Transverse colon (tissue), 3 donors: ENCODE data around the gene CDKAL1.

ENCODE experiments used
- CTCF ChIP-seq, 5 experiments: fragments of 200-600 bp in 3 of 5; fragments of 450-650 bp in 2 of 5; sonication (generic) in 3 of 5; IDR thresholded peaks; 1 replicate in 2 of 5; 2 replicates in 3 of 5; pipeline ENCODE4 v1.5.1; 2016 to 2017; ENCODE audit warnings: antibody characterized with exemption in 5 of 5, inconsistent platforms in 3 of 5, mild to moderate bottlenecking in 2 of 5, moderate library complexity in 1 of 5
- EP300 ChIP-seq: sonication (generic); formaldehyde crosslinking; IDR thresholded peaks from one replicate; pipeline ENCODE4 v1.6.1; 2017; ENCODE audit warnings: antibody characterized with exemption, low read depth
- POLR2A ChIP-seq: fragments of 450-650 bp; IDR thresholded peaks from one replicate; pipeline ENCODE4 v1.6.1; 2016; ENCODE audit warnings: antibody characterized with exemption, mild to moderate bottlenecking, moderate library complexity

DNA sequence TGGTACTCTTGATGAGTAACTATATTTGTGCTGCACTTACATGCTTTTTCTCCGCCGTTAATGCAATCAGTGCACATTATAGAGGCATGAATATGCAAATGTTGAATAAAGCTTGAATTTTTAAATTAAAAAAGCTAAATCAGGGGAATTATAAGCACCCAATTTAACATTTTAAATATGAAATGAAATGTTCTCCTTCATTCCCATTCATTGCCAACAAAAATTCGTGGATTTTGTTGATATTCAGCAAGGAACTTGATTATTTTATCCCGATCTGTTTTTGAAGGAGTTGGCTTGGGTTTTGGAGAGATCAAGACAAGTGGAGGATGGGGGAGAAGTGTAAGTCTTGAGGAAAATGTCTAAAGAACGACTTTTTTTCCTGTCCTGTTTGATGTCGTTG is 740.6 kb downstream of the CDKAL1 start:
- TF ChIP-seq CTCF (IDR thresholded peaks at IDR 0.05) = no peak
- TF ChIP-seq POLR2A = no peak
- no peak for TF ChIP-seq EP300
